SH-SY5Y (cell line): ENCODE results near the gene SPIRE2.

Experiments
- GATA2 ChIP-seq: IDR thresholded peaks from 2 replicates; pipeline ENCODE4 v1.6.1; 2011; ENCODE audit warnings: mild to moderate bottlenecking, low read depth, low read length
- GATA3 ChIP-seq: IDR thresholded peaks from 2 replicates; pipeline ENCODE4 v1.6.1; 2011; ENCODE audit warnings: low read depth, mild to moderate bottlenecking, low read length, moderate library complexity

- TF ChIP-seq GATA3 (no peak), GATA2 (no peak)
Measured at GRCh38 chr16:89791278-89791995, 36.8 kb upstream of the SPIRE2 start.
